ENCODE results near the gene TMEM92. TPM values are rescaled to one million over a fixed set of nuclear protein-coding genes. Genes with fewer than 3 reads are reported as not detected.

The TMEM92 gene
- total RNA-seq, 4 donors from 2014 or later: 3.1 TPM; not detected in 3

DNA sequence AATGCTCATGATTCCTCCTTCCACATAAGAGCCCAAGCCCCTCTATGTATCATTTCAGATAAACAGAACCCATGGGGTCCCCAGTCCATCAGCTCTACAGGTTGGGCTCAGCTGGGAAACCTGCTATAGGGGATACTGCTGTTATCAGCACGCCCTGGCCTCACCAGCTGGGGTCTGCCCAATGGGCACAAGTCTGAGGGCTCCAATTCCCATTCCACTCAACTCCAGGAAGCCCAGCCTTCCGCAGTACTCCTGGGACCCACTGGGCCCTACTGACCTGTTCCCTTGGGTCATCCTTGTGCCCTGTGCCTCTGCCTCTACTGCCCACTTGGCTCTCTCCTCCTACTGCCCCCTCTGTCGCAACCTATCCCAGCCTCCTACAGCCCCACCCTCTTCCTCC, 55.5 kb downstream of the TMEM92 start:
- 91 to 92% methylated on average over 3 of the region's 3 CpGs for WGBS, 2 donors
- H3K4me3 ChIP-seq (ENCODE audit: low read depth, poor library complexity, severe bottlenecking): no peak overlapping the region
- intact Hi-C loops (cut with DNase I; ENCODE audit: low total_unique reads): no loop called here
- no peak for DNase-seq (ENCODE audit: low spot score in 2 of 2)
- no peak for TF ChIP-seq POLR2A (IDR thresholded peaks at IDR 0.05)
- TF ChIP-seq, protein P1, sequence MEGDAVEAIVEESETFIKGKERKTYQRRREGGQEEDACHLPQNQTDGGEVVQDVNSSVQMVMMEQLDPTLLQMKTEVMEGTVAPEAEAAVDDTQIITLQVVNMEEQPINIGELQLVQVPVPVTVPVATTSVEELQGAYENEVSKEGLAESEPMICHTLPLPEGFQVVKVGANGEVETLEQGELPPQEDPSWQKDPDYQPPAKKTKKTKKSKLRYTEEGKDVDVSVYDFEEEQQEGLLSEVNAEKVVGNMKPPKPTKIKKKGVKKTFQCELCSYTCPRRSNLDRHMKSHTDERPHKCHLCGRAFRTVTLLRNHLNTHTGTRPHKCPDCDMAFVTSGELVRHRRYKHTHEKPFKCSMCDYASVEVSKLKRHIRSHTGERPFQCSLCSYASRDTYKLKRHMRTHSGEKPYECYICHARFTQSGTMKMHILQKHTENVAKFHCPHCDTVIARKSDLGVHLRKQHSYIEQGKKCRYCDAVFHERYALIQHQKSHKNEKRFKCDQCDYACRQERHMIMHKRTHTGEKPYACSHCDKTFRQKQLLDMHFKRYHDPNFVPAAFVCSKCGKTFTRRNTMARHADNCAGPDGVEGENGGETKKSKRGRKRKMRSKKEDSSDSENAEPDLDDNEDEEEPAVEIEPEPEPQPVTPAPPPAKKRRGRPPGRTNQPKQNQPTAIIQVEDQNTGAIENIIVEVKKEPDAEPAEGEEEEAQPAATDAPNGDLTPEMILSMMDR (IDR thresholded peaks at IDR 0.05): no peak

DNA sequence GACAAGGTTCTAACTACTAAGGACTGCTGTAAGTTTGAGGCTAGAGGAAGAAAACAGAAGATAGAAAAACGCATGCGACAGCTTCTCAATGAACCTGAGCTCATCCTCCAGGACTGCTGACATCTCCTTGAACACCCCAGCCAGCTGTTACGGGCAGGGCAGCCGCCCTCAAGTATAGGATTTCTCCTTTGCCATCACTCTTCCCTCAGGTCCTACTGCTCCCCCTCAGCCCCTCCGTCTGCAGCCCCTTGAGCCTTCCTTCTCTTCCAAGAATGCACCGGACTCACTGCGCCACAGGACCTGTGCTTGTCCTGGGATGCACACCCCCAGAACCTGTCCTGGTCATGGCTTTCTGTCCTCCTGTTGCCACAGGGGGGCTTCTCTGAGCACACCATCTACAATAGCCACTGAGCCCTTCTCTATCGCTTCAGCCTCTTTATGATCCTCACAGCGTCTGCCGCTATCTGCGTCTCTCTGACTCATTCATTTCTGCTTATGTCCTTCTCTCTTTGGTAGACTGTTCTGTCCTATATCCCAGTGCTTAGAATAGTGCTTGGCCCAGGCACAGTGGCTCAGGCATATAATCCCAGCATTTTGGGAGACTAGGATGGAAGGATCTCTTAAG, 56.0 kb downstream of the TMEM92 start:
- TF ChIP-seq POLR2A (IDR thresholded peaks at IDR 0.05): no peak
- TF ChIP-seq, protein P1 (IDR thresholded peaks at IDR 0.05): no peak
- H3K4me3 ChIP-seq (ENCODE audit: low read depth, poor library complexity, severe bottlenecking): no peak overlapping the region
- WGBS, 2 donors: 88 to 89% methylated on average over 11 of the region's 11 CpGs
- intact Hi-C loops (cut with DNase I; ENCODE audit: low total_unique reads): no loop called here
- DNase-seq (ENCODE audit: low spot score in 2 of 2): no peak

Other genes starting within 250 kb of the TMEM92 start
- 100 to 1,000 TPM in 3 of 4 donors, 10 to 100 TPM in 1; 99.7 to 148 (median 121) TPM for gene ITGA3, start 218.4 kb upstream of the TMEM92 start, total RNA-seq
- gene PDK2, start 179.1 kb upstream of the TMEM92 start, total RNA-seq: 10 to 100 TPM; 35.6 to 86.6 (median 57.0) TPM
- under 1 TPM in 1 of 4 donors, not detected in 3; 0.39 TPM for gene SAMD14, start 144.3 kb upstream of the TMEM92 start, total RNA-seq
- 10 to 100 TPM; 20.7 to 31.9 (median 29.5) TPM for gene PPP1R9B, start 123.8 kb upstream of the TMEM92 start, total RNA-seq
- gene SGCA, start 108.5 kb upstream of the TMEM92 start, total RNA-seq: 1 to 10 TPM; 1.0 to 9.9 (median 5.6) TPM
- 10 to 100 TPM; 15.0 to 90.5 (median 25.8) TPM for gene COL1A1, start 72.8 kb upstream of the TMEM92 start, total RNA-seq
- gene XYLT2, start 71.7 kb downstream of the TMEM92 start, total RNA-seq: 10 to 100 TPM; 23.5 to 41.3 (median 34.6) TPM
- gene MRPL27, start 98.7 kb downstream of the TMEM92 start, total RNA-seq: 10 to 100 TPM; 52.1 to 56.0 (median 53.3) TPM
- gene EME1, start 98.8 kb downstream of the TMEM92 start, total RNA-seq: 1 to 10 TPM in 1 of 4 donors, under 1 TPM in 3; 0.27 to 1.3 (median 0.38) TPM
- gene LRRC59, start 123.1 kb downstream of the TMEM92 start, total RNA-seq: 10 to 100 TPM; 11.6 to 29.3 (median 24.2) TPM
- 100 to 1,000 TPM in 1 of 4 donors, 10 to 100 TPM in 3; 40.8 to 121 (median 64.3) TPM for gene ACSF2, start 151.8 kb downstream of the TMEM92 start, total RNA-seq
- 1 to 10 TPM; 3.2 to 8.2 (median 7.2) TPM for gene CHAD, start 194.4 kb downstream of the TMEM92 start, total RNA-seq
- 10 to 100 TPM; 21.5 to 40.5 (median 26.5) TPM for gene RSAD1, start 204.4 kb downstream of the TMEM92 start, total RNA-seq
- 1 to 10 TPM in 1 of 4 donors, under 1 TPM in 3; 0.38 to 2.3 (median 0.54) TPM for gene MYCBPAP, start 234.0 kb downstream of the TMEM92 start, total RNA-seq